Measurements from ENCODE around the gene PAXX. TPM values are rescaled to one million over a fixed set of nuclear protein-coding genes. Genes with fewer than 3 reads are reported as not detected.

The PAXX gene
- total and polyA plus RNA-seq, 9 of the 15 experiments (the other 6 are each of a cell fraction or from before 2014, with no cell fraction given), result 1.2 to 175 (median 38.5) TPM

DNA sequence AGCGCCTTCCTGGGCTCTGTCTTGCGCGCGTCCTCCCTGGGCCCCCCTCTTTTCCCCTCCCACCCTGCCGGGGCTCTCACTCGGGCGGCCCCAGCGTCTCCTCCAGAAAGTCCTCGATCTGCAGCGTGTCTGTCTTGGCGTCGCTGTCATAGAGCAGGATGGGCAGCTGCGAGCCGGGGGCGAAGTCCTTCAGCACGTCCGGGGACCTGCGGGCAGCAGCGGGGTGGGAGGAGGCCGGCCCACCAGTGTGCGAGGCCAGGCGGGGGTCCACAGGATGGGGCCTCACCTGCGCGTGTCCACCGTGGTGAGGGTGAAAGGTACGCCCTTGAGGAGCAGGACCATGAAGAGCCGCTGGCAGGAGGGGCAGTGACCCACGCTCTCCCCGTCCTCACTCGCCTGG lies 3.1 kb downstream of the PAXX start:
- ATAC-seq (no peak), FAIRE-seq (no peak), DNase-seq (ENCODE audit: extremely low read depth in 1 of 4, low spot score in 3 of 4) (no peak)
- H4K20me1 ChIP-seq (replicated peaks; ENCODE audit: control insufficient read depth, insufficient read depth, low read length), result no peaks in the 10 kb centered on the region
- no peak overlapping the region for H3K4me3 ChIP-seq
- no peaks in the 10 kb centered on the region for H3K9me1 ChIP-seq (ENCODE audit: control insufficient read depth, insufficient read depth, low read length)
- no TSS peak for BruUV-seq (replicated peaks)
- H3K4me1 ChIP-seq (replicated peaks in 1 of 2; ENCODE audit: control insufficient read depth in 2 of 2, insufficient read depth in 2 of 2, low read length in 2 of 2), result peaks cover 32 to 75% of the 10 kb centered on the region in 2 experiments
- POLR2A ChIA-PET, result interaction anchor here (0.6 to 1.3 kb wide), 3 partner anchors 9 to 149 kb away, joined by 3 to 8 read pairs (median 4); no protein-coding TSS in a partner anchor
- H3K9me3 ChIP-seq (replicated peaks; ENCODE audit: control insufficient read depth, insufficient read depth, low read depth, low read length), result peaks cover 6% of the 10 kb centered on the region
- H3K9ac ChIP-seq (ENCODE audit: insufficient read depth in 1 of 2, low read depth in 2 of 2, low read length in 2 of 2), result peak overlapping the region in 1 of 2 experiments; percentile 88; a peak in 1 of 4 replicates
- peaks cover 22% of the 10 kb centered on the region; the same call in 1 of the 3 replicates for H3K36me3 ChIP-seq (ENCODE audit: control insufficient read depth, insufficient read depth, low read length)
- H3K27ac ChIP-seq (ENCODE audit: extremely low read depth, low read depth, low read length), result no peak overlapping the region
- CTCF ChIA-PET (ENCODE audit: low intra/inter-chr PET ratio), result no interaction called here
- intact Hi-C loops (cut with micrococcal nuclease), result no loop called here
- H3K27me3 ChIP-seq (ENCODE audit: control insufficient read depth in 2 of 2, insufficient read depth in 2 of 2, low read length in 2 of 2), result no peaks in the 10 kb centered on the region
- WGBS (ENCODE audit: insufficient coverage, low coverage, missing lambda C conversion rate), result 90% methylated on average over 10 of the region's 30 CpGs
- in situ Hi-C loops (cut with MboI), result no loop called here
- no peak overlapping the region for H3K4me2 ChIP-seq (ENCODE audit: insufficient read depth, low read length)
- peaks cover 18% of the 10 kb centered on the region for H3K79me2 ChIP-seq (ENCODE audit: control insufficient read depth, insufficient read depth, low read length)
- no peak overlapping the region for H2AFZ ChIP-seq (ENCODE audit: low read depth, low read length)
- TF ChIP-seq TAF9B (IDR thresholded peaks at IDR 0.05; ENCODE audit: partially characterized antibody) (no peak), CBFB (CRISPR knock-in tag; IDR thresholded peaks at IDR 0.05) (no peak), JUNB (CRISPR knock-in tag; conservative IDR thresholded peaks at IDR 0.05) (no peak), PYGO2 (tag; IDR thresholded peaks at IDR 0.05) (no peak), PRPF4 (IDR thresholded peaks at IDR 0.05; ENCODE audit: insufficient read depth, low read depth, low read length, poor library complexity, severe bottlenecking) (peak; percentile 53), ZNF143 (CRISPR knock-in tag; IDR thresholded peaks at IDR 0.05) (no peak), POLR2G (IDR thresholded peaks at IDR 0.05; ENCODE audit: low read depth, low read length) (peak; percentile 61; the same call in 1 of the 2 replicates), ZKSCAN3 (CRISPR knock-in tag; IDR thresholded peaks at IDR 0.05) (no peak), ZFP30 (CRISPR knock-in tag; IDR thresholded peaks at IDR 0.05; ENCODE audit: borderline replicate concordance) (no peak), RBM25 (IDR thresholded peaks at IDR 0.05; ENCODE audit: low read depth, low read length, severe bottlenecking) (no peak)
- TF ChIP-seq, protein P1, sequence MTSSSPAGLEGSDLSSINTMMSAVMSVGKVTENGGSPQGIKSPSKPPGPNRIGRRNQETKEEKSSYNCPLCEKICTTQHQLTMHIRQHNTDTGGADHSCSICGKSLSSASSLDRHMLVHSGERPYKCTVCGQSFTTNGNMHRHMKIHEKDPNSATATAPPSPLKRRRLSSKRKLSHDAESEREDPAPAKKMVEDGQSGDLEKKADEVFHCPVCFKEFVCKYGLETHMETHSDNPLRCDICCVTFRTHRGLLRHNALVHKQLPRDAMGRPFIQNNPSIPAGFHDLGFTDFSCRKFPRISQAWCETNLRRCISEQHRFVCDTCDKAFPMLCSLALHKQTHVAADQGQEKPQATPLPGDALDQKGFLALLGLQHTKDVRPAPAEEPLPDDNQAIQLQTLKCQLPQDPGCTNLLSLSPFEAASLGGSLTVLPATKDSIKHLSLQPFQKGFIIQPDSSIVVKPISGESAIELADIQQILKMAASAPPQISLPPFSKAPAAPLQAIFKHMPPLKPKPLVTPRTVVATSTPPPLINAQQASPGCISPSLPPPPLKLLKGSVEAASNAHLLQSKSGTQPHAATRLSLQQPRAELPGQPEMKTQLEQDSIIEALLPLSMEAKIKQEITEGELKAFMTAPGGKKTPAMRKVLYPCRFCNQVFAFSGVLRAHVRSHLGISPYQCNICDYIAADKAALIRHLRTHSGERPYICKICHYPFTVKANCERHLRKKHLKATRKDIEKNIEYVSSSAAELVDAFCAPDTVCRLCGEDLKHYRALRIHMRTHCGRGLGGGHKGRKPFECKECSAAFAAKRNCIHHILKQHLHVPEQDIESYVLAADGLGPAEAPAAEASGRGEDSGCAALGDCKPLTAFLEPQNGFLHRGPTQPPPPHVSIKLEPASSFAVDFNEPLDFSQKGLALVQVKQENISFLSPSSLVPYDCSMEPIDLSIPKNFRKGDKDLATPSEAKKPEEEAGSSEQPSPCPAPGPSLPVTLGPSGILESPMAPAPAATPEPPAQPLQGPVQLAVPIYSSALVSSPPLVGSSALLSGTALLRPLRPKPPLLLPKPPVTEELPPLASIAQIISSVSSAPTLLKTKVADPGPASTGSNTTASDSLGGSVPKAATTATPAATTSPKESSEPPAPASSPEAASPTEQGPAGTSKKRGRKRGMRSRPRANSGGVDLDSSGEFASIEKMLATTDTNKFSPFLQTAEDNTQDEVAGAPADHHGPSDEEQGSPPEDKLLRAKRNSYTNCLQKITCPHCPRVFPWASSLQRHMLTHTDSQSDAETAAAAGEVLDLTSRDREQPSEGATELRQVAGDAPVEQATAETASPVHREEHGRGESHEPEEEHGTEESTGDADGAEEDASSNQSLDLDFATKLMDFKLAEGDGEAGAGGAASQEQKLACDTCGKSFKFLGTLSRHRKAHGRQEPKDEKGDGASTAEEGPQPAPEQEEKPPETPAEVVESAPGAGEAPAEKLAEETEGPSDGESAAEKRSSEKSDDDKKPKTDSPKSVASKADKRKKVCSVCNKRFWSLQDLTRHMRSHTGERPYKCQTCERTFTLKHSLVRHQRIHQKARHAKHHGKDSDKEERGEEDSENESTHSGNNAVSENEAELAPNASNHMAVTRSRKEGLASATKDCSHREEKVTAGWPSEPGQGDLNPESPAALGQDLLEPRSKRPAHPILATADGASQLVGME (CRISPR knock-in tag; IDR thresholded peaks at IDR 0.05), result no peak
- TF ChIP-seq, protein P2, sequence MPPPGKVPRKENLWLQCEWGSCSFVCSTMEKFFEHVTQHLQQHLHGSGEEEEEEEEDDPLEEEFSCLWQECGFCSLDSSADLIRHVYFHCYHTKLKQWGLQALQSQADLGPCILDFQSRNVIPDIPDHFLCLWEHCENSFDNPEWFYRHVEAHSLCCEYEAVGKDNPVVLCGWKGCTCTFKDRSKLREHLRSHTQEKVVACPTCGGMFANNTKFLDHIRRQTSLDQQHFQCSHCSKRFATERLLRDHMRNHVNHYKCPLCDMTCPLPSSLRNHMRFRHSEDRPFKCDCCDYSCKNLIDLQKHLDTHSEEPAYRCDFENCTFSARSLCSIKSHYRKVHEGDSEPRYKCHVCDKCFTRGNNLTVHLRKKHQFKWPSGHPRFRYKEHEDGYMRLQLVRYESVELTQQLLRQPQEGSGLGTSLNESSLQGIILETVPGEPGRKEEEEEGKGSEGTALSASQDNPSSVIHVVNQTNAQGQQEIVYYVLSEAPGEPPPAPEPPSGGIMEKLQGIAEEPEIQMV (tag; conservative IDR thresholded peaks at IDR 0.05; ENCODE audit: low read depth), result no peak
- TF ChIP-seq, protein P3, sequence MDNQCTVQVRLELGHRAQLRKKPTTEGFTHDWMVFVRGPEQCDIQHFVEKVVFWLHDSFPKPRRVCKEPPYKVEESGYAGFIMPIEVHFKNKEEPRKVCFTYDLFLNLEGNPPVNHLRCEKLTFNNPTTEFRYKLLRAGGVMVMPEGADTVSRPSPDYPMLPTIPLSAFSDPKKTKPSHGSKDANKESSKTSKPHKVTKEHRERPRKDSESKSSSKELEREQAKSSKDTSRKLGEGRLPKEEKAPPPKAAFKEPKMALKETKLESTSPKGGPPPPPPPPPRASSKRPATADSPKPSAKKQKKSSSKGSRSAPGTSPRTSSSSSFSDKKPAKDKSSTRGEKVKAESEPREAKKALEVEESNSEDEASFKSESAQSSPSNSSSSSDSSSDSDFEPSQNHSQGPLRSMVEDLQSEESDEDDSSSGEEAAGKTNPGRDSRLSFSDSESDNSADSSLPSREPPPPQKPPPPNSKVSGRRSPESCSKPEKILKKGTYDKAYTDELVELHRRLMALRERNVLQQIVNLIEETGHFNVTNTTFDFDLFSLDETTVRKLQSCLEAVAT (IDR thresholded peaks at IDR 0.05), result 0 out of 4 replicates have a peak, but pooled peaks of 1 of the 2 experiments have one; percentile 22

All from K562 (cell line).